GM12878 (cell line): ENCODE results near the gene MS4A6E. TPM values are rescaled to one million over a fixed set of nuclear protein-coding genes. Genes with fewer than 3 reads are reported as not detected.
"Not testable (repeated sequence)": the region's sequence is repeated elsewhere in the genome, so short reads cannot be mapped to it uniquely, and the experiment has no call there.

Experiments
- ATAC-seq: fragments of 200-7000 bp; cut with Tn5 transposase; 3 replicates; pipeline ENCODE4 v1.9.1; 2020; ENCODE audit warnings: mild to moderate bottlenecking, moderate library complexity
- BruUV-seq: library from RNA; stranded (reverse); fragments of 400-500 nt; replicated peaks from 2 replicates; lab custom pipeline; 2021; lab: Mats Ljungman, UMichigan
- CTCF ChIA-PET: fragments of 300-600 bp; sonication (Branson Sonifier 250); formaldehyde crosslinking; extraction: SDS; loops from one replicate; lab custom pipeline; 2021; ENCODE audit warnings: inconsistent platforms; lab: Yijun Ruan, JAX
- POLR2A ChIA-PET: fragments of 350-600 bp; formaldehyde crosslinking; extraction: SDS; loops from one replicate; lab custom pipeline; 2021; ENCODE audit warnings: inconsistent platforms; lab: Charles Lee
- RAD21 ChIA-PET: fragments of 300-600 bp; sonication (Branson Sonifier 250); formaldehyde crosslinking; loops from one replicate; lab custom pipeline; 2023; ENCODE audit warnings: antibody characterized with exemption; ENCODE audit not compliant: unreplicated experiment; lab: Charles Lee
- SMC1A ChIA-PET: fragments of 300-600 bp; sonication (Branson Sonifier 250); formaldehyde crosslinking; loops from one replicate; lab custom pipeline; 2023; ENCODE audit not compliant: unreplicated experiment, uncharacterized antibody; lab: Charles Lee
- DNase-seq: peaks from one replicate; pipeline ENCODE4 v3.0.0-alpha.2; 2011; ENCODE audit warnings: low read depth, low spot score
- FAIRE-seq: peaks from 3 replicates; lab custom pipeline; 2011; peaks lifted over from hg19 to GRCh38; lab: Jason Lieb, UNC
- H2AFZ ChIP-seq: 2 replicates; pipeline ENCODE4 v1.6.0; 2011; ENCODE audit warnings: low read depth, low read length, control low read depth; ENCODE audit not compliant: control insufficient read depth
- H3K27ac ChIP-seq: 2 replicates; pipeline ENCODE4 v1.5.1; 2011; ENCODE audit warnings: control low read depth; ENCODE audit not compliant: control insufficient read depth, insufficient read depth
- H3K27me3 ChIP-seq, 2 experiments: replicated peaks in 1 of 2; 2 replicates each; pipeline versions ENCODE4 v1.6.0 to v1.6.1; 2011; ENCODE audit warnings: low read length in 1 of 2; ENCODE audit not compliant: control insufficient read depth in 2 of 2, insufficient read depth in 2 of 2
- H3K36me3 ChIP-seq, 2 experiments: 2 replicates each; pipeline ENCODE4 v1.5.1; 2011; ENCODE audit warnings: low read length in 1 of 2; ENCODE audit not compliant: control insufficient read depth in 2 of 2, insufficient read depth in 2 of 2
- H3K4me1 ChIP-seq: 2 replicates; pipeline ENCODE4 v1.6.1; 2011; ENCODE audit warnings: mild to moderate bottlenecking, low read length, moderate library complexity, mixed read lengths; ENCODE audit not compliant: control insufficient read depth, insufficient read depth
- H3K4me2 ChIP-seq: 2 replicates; pipeline ENCODE4 v1.6.0; 2011; ENCODE audit warnings: control low read depth; ENCODE audit not compliant: control insufficient read depth, insufficient read depth
- H3K4me3 ChIP-seq: fragments of 200-600 bp; sonication (generic); 2 replicates; pipeline ENCODE4 v1.5.1; 2016
- H3K79me2 ChIP-seq: 2 replicates; pipeline ENCODE4 v1.6.0; 2011; ENCODE audit warnings: low read length; ENCODE audit not compliant: control insufficient read depth, insufficient read depth
- H3K9ac ChIP-seq: 2 replicates; pipeline ENCODE4 v1.8.0; 2011; ENCODE audit warnings: low read length, control low read depth, mixed read lengths; ENCODE audit not compliant: control insufficient read depth, insufficient read depth
- H3K9me3 ChIP-seq: replicated peaks from 3 replicates; pipeline ENCODE4 v1.5.1; 2011; ENCODE audit warnings: mild to moderate bottlenecking, low read length; ENCODE audit not compliant: control insufficient read depth, insufficient read depth
- H4K20me1 ChIP-seq: 2 replicates; pipeline ENCODE4 v1.6.0; 2011; ENCODE audit not compliant: control insufficient read depth, insufficient read depth
- CEBPB ChIP-seq, 2 experiments: fragments of 150-350 bp in 1 of 2; IDR thresholded peaks; 2 replicates each; pipeline ENCODE4 v1.6.1; 2012 to 2014; ENCODE audit warnings: low read depth in 2 of 2, low read length in 2 of 2, borderline replicate concordance in 1 of 2, inconsistent platforms in 1 of 2
- IKZF2 ChIP-seq, 2 experiments: fragments of 450-650 bp; IDR thresholded peaks; 2 replicates each; pipeline ENCODE4 v1.6.1; 2017; ENCODE audit warnings: mild to moderate bottlenecking in 2 of 2, moderate library complexity in 2 of 2
- PAX5 ChIP-seq: IDR thresholded peaks from 2 replicates; pipeline ENCODE4 v1.6.1; 2011; ENCODE audit warnings: low read depth, low read length, borderline replicate concordance
- RUNX3 ChIP-seq: IDR thresholded peaks from 2 replicates; pipeline ENCODE4 v1.6.1; 2012; ENCODE audit warnings: low read length, inconsistent platforms
- SMC3 ChIP-seq: IDR thresholded peaks from 2 replicates; pipeline ENCODE4 v1.6.1; 2011; ENCODE audit warnings: low read length, improper control_type of control experiment, borderline replicate concordance
- SUPT20H ChIP-seq: IDR thresholded peaks from 2 replicates; pipeline ENCODE4 v1.6.1; 2011; ENCODE audit warnings: low read depth, mild to moderate bottlenecking, low read length, moderate library complexity, borderline replicate concordance; ENCODE audit not compliant: control insufficient read depth
- ZSCAN29 ChIP-seq: fragments of 450-650 bp; IDR thresholded peaks from 2 replicates; pipeline ENCODE4 v1.6.1; 2017; ENCODE audit warnings: mild to moderate bottlenecking, moderate library complexity
- WGBS: methylation state at CpG from one replicate; pipeline ENCODE4 v1.1.6; 2016; ENCODE audit warnings: low lambda C conversion rate; ENCODE audit not compliant: insufficient replicate concordance, insufficient coverage; ENCODE audit errors: missing lambda C conversion rate; 5-methylcytosine and 5-hydroxymethylcytosine counted together
- in situ Hi-C: fragments of 300-500 bp; cut with MboI; formaldehyde crosslinking; loops from 9 replicates; pipeline ENCODE4 v1.14.3; 2018; ENCODE audit warnings: mixed read lengths
- intact Hi-C: fragments of 100-400 bp; cut with micrococcal nuclease; formaldehyde crosslinking; loops from one replicate; pipeline ENCODE4 v1.14.2; 2022; ENCODE audit not compliant: unreplicated experiment
- polyA plus RNA-seq, 11 experiments: library from polyadenylated mRNA; depleted of rRNA in 4 of 11; unstranded in 6 of 11; stranded (reverse) in 5 of 11; fragments of >200 nt; fragmentation: Nextera tagmentation in 4 of 11; fragmentation: Illumina TruSeq in 1 of 11; extraction: Ambion mirVana in 4 of 11; extraction: Trizol in 1 of 11; gene quantifications; 1 replicate in 1 of 11; 2 replicates in 10 of 11; pipeline versions ENCODE4 v1.2.1 to v1.2.3, GENCODE V29; 2011 to 2016; ENCODE audit warnings: inconsistent platforms in 2 of 11, missing spikeins in 2 of 11, low read depth in 1 of 11
- total RNA-seq, 4 experiments: library from RNA; depleted of rRNA in 3 of 4; stranded (reverse); fragments of >200 nt in 3 of 4; fragmentation: Illumina TruSeq in 1 of 4; extraction: Trizol in 1 of 4; gene quantifications; 2 replicates each; pipeline versions ENCODE4 v1.2.1 to v1.2.3, GENCODE V29; 2013 to 2021
- TF ChIP-seq, protein P1 (sequence below): fragments of 450-650 bp; IDR thresholded peaks from 2 replicates; pipeline ENCODE4 v1.6.1; 2017; ENCODE audit warnings: low read depth, mild to moderate bottlenecking, moderate library complexity

The MS4A6E gene
- total and polyA plus RNA-seq, 10 of the 15 experiments (the other 5 are each of a cell fraction or from before 2014, with no cell fraction given) = 0.14 to 0.86 (median 0.47) TPM; not detected in 5

DNA sequence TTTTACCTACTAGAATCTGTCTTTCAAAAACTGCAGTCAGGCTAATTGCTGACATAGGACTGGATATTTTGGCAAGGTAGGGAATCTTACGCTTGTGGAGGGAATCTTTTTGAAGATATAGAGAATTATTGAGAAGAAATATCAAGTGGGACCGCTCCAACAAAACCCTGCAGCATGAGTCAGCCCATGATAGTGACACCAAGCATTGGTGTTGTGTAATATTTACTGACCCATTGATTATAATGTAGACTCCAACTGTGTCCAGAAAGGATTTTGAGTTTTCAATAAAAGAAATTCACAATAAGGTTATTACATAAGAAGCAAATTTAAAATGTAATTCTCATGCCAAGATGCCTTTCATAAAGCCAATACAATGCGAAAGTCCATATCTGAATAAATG lies 25.9 kb upstream of the MS4A6E start (continued):
- TF ChIP-seq, protein P1, sequence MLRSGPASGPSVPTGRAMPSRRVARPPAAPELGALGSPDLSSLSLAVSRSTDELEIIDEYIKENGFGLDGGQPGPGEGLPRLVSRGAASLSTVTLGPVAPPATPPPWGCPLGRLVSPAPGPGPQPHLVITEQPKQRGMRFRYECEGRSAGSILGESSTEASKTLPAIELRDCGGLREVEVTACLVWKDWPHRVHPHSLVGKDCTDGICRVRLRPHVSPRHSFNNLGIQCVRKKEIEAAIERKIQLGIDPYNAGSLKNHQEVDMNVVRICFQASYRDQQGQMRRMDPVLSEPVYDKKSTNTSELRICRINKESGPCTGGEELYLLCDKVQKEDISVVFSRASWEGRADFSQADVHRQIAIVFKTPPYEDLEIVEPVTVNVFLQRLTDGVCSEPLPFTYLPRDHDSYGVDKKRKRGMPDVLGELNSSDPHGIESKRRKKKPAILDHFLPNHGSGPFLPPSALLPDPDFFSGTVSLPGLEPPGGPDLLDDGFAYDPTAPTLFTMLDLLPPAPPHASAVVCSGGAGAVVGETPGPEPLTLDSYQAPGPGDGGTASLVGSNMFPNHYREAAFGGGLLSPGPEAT = no peak
- TF ChIP-seq IKZF2 (IDR thresholded peaks at IDR 0.05) = no peak
- no peak for TF ChIP-seq SUPT20H
- TF ChIP-seq RUNX3 = no peak
- no peak for TF ChIP-seq ZSCAN29
- no peak for TF ChIP-seq SMC3
- no peak for TF ChIP-seq CEBPB (IDR thresholded peaks at IDR 0.05; ENCODE audit: borderline replicate concordance in 1 of 2, low read depth in 2 of 2, low read length in 2 of 2)
- TF ChIP-seq PAX5 = no peak

GRCh38 chr11:60301884-60302283 lies 25.2 kb upstream of the MS4A6E start:
- H3K9me3 ChIP-seq, POLR2A ChIA-PET, H3K4me1 ChIP-seq, H3K4me3 ChIP-seq, H3K79me2 ChIP-seq, H3K4me2 ChIP-seq, DNase-seq, H3K27ac ChIP-seq, H3K9ac ChIP-seq, H3K27me3 ChIP-seq, H3K36me3 ChIP-seq, in situ Hi-C loops, H4K20me1 ChIP-seq, FAIRE-seq, BruUV-seq, intact Hi-C loops, H2AFZ ChIP-seq, ATAC-seq, RAD21 ChIA-PET: not testable (repeated sequence)
- 67% methylated on average over 6 of the region's 6 CpGs for WGBS
- ChIA-PET SMC1A (interaction anchor here (1.0 kb wide), 1 partner anchor 14 kb away, joined by 4 read pairs; no protein-coding TSS in a partner anchor), CTCF (interaction anchor here (2.1 to 2.7 kb wide), 3 partner anchors 13 to 43 kb away, joined by 5 to 16 read pairs (median 5); no protein-coding TSS in a partner anchor)
